GM23338 (cell line): ENCODE results near the gene ERC2. TPM values are rescaled to one million over a fixed set of nuclear protein-coding genes. Genes with fewer than 3 reads are reported as not detected.

Experiments
- ATAC-seq: fragments of 200-7000 bp; cut with Tn5 transposase; 3 replicates; pipeline ENCODE4 v1.9.1; 2020
- DNase-seq: peaks from one replicate; pipeline ENCODE4 v3.0.0-alpha.2; 2015; ENCODE audit warnings: low spot score
- H2AFZ ChIP-seq: fragments of 200-600 bp; sonication (generic); 2 replicates; pipeline ENCODE4 v1.8.0; 2016; ENCODE audit warnings: antibody characterized with exemption, mild to moderate bottlenecking, moderate library complexity
- H3F3A ChIP-seq: fragments of 200-600 bp; sonication (generic); replicated peaks from 2 replicates; pipeline ENCODE4 v1.8.0; 2017; ENCODE audit warnings: antibody characterized with exemption, mixed run types, low read depth
- H3K27ac ChIP-seq: fragments of 200-600 bp; sonication (generic); 2 replicates; pipeline ENCODE4 v1.6.1; 2016; ENCODE audit warnings: low read depth
- H3K27me3 ChIP-seq: fragments of 200-600 bp; sonication (generic); 2 replicates; pipeline ENCODE4 v1.8.0; 2016; ENCODE audit warnings: mild to moderate bottlenecking, mixed run types, moderate library complexity; ENCODE audit not compliant: insufficient read depth
- H3K36me3 ChIP-seq: fragments of 200-600 bp; sonication (generic); 2 replicates; pipeline ENCODE4 v1.8.0; 2016; ENCODE audit warnings: mild to moderate bottlenecking; ENCODE audit not compliant: insufficient read depth
- H3K4me1 ChIP-seq: fragments of 200-600 bp; sonication (generic); 2 replicates; pipeline ENCODE4 v1.8.0; 2016; ENCODE audit warnings: mild to moderate bottlenecking, moderate library complexity; ENCODE audit not compliant: insufficient read depth
- H3K4me2 ChIP-seq: fragments of 200-600 bp; sonication (generic); 2 replicates; pipeline ENCODE4 v1.7.1; 2017; ENCODE audit warnings: mixed run types
- H3K4me3 ChIP-seq: fragments of 200-600 bp; sonication (generic); 2 replicates; pipeline ENCODE4 v1.6.1; 2016; ENCODE audit warnings: mixed run types
- H3K79me2 ChIP-seq: fragments of 200-600 bp; sonication (generic); replicated peaks from 2 replicates; pipeline ENCODE4 v1.8.0; 2017; ENCODE audit warnings: mild to moderate bottlenecking; ENCODE audit not compliant: insufficient read depth
- H3K9me2 ChIP-seq: fragments of 200-600 bp; sonication (generic); 2 replicates; pipeline ENCODE4 v1.8.0; 2017; ENCODE audit not compliant: insufficient read depth
- H4K20me1 ChIP-seq: fragments of 200-600 bp; sonication (generic); replicated peaks from 2 replicates; pipeline ENCODE4 v1.8.0; 2017; ENCODE audit warnings: mild to moderate bottlenecking; ENCODE audit not compliant: insufficient read depth
- H3K27ac Mint-ChIP-seq: 2 replicates; pipeline ENCODE4 v1.8.0; 2020; ENCODE audit warnings: inconsistent platforms, mild to moderate bottlenecking, moderate library complexity, mixed read lengths
- H3K27me3 Mint-ChIP-seq: 3 replicates; pipeline ENCODE4 v1.8.0; 2022; ENCODE audit warnings: low read depth, mild to moderate bottlenecking, moderate library complexity, mixed read lengths, inconsistent platforms; ENCODE audit not compliant: insufficient read depth, poor library complexity
- H3K36me3 Mint-ChIP-seq: 3 replicates; pipeline ENCODE4 v1.8.0; 2021; ENCODE audit warnings: low read depth, mild to moderate bottlenecking, inconsistent platforms, moderate library complexity, mixed read lengths
- H3K4me1 Mint-ChIP-seq: 3 replicates; pipeline ENCODE4 v1.8.0; 2020; ENCODE audit warnings: mild to moderate bottlenecking, inconsistent platforms, mixed read lengths
- H3K4me3 Mint-ChIP-seq: 3 replicates; pipeline ENCODE4 v1.8.0; 2021; ENCODE audit warnings: moderate library complexity, mild to moderate bottlenecking, inconsistent platforms, mixed read lengths
- H3K9me3 Mint-ChIP-seq: 3 replicates; pipeline ENCODE4 v1.8.0; 2020; ENCODE audit warnings: moderate library complexity, mild to moderate bottlenecking, inconsistent platforms, mixed read lengths
- CREB1 ChIP-seq: fragments of 250-450 bp; sonication (Bioruptor Pico); IDR thresholded peaks from 2 replicates; pipeline ENCODE4 v1.5.0; 2020; ENCODE audit warnings: low read depth, mild to moderate bottlenecking, moderate library complexity
- CTCF ChIP-seq, 2 experiments: fragments of 200-600 bp in 1 of 2; sonication (generic) in 1 of 2; conservative IDR thresholded peaks; 2 replicates each; pipeline versions ENCODE4 v1.5.1 to v1.6.1; 2016 to 2017; ENCODE audit warnings: antibody characterized with exemption in 2 of 2, low read depth in 2 of 2, mild to moderate bottlenecking in 2 of 2, moderate library complexity in 1 of 2
- EZH2 ChIP-seq: fragments of 200-600 bp; sonication (generic); IDR thresholded peaks from one replicate; pipeline ENCODE4 v1.8.0; 2017; ENCODE audit warnings: antibody characterized with exemption, mild to moderate bottlenecking, low read depth; ENCODE audit not compliant: unreplicated experiment
- EZH2phosphoT487 ChIP-seq: fragments of 200-600 bp; sonication (generic); IDR thresholded peaks from one replicate; pipeline ENCODE4 v1.8.1; 2018; ENCODE audit warnings: antibody characterized with exemption; ENCODE audit not compliant: unreplicated experiment
- JUNB ChIP-seq: IDR thresholded peaks from one replicate; pipeline ENCODE4 v1.6.1; 2016; ENCODE audit warnings: antibody characterized with exemption; ENCODE audit not compliant: unreplicated experiment
- NANOG ChIP-seq: IDR thresholded peaks from 2 replicates; pipeline ENCODE4 v1.6.1; 2016; ENCODE audit warnings: antibody characterized with exemption, borderline replicate concordance
- POLR2AphosphoS5 ChIP-seq: IDR thresholded peaks from 2 replicates; pipeline ENCODE4 v1.6.1; 2016; ENCODE audit warnings: antibody characterized with exemption, low read depth
- REST ChIP-seq: IDR thresholded peaks from one replicate; pipeline ENCODE4 v1.6.1; 2018; ENCODE audit warnings: antibody characterized with exemption; ENCODE audit not compliant: unreplicated experiment
- STAT1 ChIP-seq: IDR thresholded peaks from one replicate; pipeline ENCODE4 v1.6.1; 2016; ENCODE audit warnings: antibody characterized with exemption; ENCODE audit not compliant: unreplicated experiment
- ZNF114 ChIP-seq: fragments of 250-450 bp; sonication (Bioruptor Pico); IDR thresholded peaks from 2 replicates; pipeline ENCODE4 v1.5.0; 2020; ENCODE audit warnings: mild to moderate bottlenecking, moderate library complexity
- ZNF331 ChIP-seq: fragments of 250-450 bp; sonication (Bioruptor Pico); IDR thresholded peaks from 2 replicates; pipeline ENCODE4 v1.5.0; 2020; ENCODE audit warnings: low read depth, mild to moderate bottlenecking, moderate library complexity
- polyA plus RNA-seq: library from polyadenylated mRNA; unstranded; fragments of >200 nt; fragmentation: Nextera tagmentation; extraction: Ambion mirVana; gene quantifications from 2 replicates; pipeline ENCODE4 v1.2.1, GENCODE V29; 2016
- total RNA-seq: library from RNA; depleted of rRNA; stranded (reverse); fragments of >200 nt; shearing (Covaris generic); gene quantifications from 2 replicates; pipeline ENCODE4 v1.2.3, GENCODE V29; 2014
- TF ChIP-seq, protein P1 (sequence below): IDR thresholded peaks from 2 replicates; pipeline ENCODE4 v1.6.1; 2016; ENCODE audit warnings: antibody characterized with exemption
- TF ChIP-seq, protein P2 (sequence below): fragments of 250-450 bp; sonication (Bioruptor Pico); IDR thresholded peaks from 2 replicates; pipeline ENCODE4 v1.5.0; 2020; ENCODE audit warnings: mild to moderate bottlenecking, moderate library complexity

Gene ERC2
- total and polyA plus RNA-seq, 2 experiments from 2014 or later: 11.8 to 13.7 TPM

DNA sequence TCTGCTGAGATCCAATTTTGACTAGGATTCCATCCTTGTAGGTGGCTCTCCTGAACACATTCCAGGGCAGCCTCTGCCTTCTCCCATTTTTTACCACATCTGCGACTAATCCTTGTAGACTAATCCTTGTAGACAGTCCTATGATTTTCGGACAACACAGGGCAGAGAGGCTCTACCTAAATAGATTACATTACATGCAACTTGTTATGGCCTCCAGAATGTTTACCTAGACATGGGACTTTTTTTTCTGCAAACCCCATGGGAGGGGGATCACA lies 741.8 kb downstream of the ERC2 start:
- H3K4me3 Mint-ChIP-seq: no peak overlapping the region

More for the DNA sequence above, 741.8 kb downstream of the ERC2 start:
- H3K9me2 ChIP-seq: no peaks in the 10 kb centered on the region
- no peaks in the 10 kb centered on the region for H3F3A ChIP-seq
- no peaks in the 10 kb centered on the region for H3K27me3 Mint-ChIP-seq
- H3K36me3 ChIP-seq: no peaks in the 10 kb centered on the region
- H3K36me3 Mint-ChIP-seq: no peaks in the 10 kb centered on the region
- peaks cover 39% of the 10 kb centered on the region for H3K4me1 Mint-ChIP-seq
- H2AFZ ChIP-seq: no peak overlapping the region
- peaks cover 16% of the 10 kb centered on the region; the same call in 1 of the 2 replicates for H3K4me1 ChIP-seq
- no peak overlapping the region for H3K27ac Mint-ChIP-seq
- H3K27ac ChIP-seq: no peak overlapping the region
- H3K9me3 Mint-ChIP-seq: no peaks in the 10 kb centered on the region
- ATAC-seq (no peak), DNase-seq (no peak)
- no peak overlapping the region for H3K4me3 ChIP-seq
- no peaks in the 10 kb centered on the region for H3K27me3 ChIP-seq
- H4K20me1 ChIP-seq: no peaks in the 10 kb centered on the region
- H3K4me2 ChIP-seq: no peak overlapping the region
- no peak for TF ChIP-seq REST
- TF ChIP-seq ZNF331 (CRISPR knock-in tag): no peak
- TF ChIP-seq, protein P1, sequence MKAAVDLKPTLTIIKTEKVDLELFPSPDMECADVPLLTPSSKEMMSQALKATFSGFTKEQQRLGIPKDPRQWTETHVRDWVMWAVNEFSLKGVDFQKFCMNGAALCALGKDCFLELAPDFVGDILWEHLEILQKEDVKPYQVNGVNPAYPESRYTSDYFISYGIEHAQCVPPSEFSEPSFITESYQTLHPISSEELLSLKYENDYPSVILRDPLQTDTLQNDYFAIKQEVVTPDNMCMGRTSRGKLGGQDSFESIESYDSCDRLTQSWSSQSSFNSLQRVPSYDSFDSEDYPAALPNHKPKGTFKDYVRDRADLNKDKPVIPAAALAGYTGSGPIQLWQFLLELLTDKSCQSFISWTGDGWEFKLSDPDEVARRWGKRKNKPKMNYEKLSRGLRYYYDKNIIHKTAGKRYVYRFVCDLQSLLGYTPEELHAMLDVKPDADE: no peak
- TF ChIP-seq EZH2phosphoT487: no peak
- no peak for TF ChIP-seq EZH2
- TF ChIP-seq, protein P2, sequence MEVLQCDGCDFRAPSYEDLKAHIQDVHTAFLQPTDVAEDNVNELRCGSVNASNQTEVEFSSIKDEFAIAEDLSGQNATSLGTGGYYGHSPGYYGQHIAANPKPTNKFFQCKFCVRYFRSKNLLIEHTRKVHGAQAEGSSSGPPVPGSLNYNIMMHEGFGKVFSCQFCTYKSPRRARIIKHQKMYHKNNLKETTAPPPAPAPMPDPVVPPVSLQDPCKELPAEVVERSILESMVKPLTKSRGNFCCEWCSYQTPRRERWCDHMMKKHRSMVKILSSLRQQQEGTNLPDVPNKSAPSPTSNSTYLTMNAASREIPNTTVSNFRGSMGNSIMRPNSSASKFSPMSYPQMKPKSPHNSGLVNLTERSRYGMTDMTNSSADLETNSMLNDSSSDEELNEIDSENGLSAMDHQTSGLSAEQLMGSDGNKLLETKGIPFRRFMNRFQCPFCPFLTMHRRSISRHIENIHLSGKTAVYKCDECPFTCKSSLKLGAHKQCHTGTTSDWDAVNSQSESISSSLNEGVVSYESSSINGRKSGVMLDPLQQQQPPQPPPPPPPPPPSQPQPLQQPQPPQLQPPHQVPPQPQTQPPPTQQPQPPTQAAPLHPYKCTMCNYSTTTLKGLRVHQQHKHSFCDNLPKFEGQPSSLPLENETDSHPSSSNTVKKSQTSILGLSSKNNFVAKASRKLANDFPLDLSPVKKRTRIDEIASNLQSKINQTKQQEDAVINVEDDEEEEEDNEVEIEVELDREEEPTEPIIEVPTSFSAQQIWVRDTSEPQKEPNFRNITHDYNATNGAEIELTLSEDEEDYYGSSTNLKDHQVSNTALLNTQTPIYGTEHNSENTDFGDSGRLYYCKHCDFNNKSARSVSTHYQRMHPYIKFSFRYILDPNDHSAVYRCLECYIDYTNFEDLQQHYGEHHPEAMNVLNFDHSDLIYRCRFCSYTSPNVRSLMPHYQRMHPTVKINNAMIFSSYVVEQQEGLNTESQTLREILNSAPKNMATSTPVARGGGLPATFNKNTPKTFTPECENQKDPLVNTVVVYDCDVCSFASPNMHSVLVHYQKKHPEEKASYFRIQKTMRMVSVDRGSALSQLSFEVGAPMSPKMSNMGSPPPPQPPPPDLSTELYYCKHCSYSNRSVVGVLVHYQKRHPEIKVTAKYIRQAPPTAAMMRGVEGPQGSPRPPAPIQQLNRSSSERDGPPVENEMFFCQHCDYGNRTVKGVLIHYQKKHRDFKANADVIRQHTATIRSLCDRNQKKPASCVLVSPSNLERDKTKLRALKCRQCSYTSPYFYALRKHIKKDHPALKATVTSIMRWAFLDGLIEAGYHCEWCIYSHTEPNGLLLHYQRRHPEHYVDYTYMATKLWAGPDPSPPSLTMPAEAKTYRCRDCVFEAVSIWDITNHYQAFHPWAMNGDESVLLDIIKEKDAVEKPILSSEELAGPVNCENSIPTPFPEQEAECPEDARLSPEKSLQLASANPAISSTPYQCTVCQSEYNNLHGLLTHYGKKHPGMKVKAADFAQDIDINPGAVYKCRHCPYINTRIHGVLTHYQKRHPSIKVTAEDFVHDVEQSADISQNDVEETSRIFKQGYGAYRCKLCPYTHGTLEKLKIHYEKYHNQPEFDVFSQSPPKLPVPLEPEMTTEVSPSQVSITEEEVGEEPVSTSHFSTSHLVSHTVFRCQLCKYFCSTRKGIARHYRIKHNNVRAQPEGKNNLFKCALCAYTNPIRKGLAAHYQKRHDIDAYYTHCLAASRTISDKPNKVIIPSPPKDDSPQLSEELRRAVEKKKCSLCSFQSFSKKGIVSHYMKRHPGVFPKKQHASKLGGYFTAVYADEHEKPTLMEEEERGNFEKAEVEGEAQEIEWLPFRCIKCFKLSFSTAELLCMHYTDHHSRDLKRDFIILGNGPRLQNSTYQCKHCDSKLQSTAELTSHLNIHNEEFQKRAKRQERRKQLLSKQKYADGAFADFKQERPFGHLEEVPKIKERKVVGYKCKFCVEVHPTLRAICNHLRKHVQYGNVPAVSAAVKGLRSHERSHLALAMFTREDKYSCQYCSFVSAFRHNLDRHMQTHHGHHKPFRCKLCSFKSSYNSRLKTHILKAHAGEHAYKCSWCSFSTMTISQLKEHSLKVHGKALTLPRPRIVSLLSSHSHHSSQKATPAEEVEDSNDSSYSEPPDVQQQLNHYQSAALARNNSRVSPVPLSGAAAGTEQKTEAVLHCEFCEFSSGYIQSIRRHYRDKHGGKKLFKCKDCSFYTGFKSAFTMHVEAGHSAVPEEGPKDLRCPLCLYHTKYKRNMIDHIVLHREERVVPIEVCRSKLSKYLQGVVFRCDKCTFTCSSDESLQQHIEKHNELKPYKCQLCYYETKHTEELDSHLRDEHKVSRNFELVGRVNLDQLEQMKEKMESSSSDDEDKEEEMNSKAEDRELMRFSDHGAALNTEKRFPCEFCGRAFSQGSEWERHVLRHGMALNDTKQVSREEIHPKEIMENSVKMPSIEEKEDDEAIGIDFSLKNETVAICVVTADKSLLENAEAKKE (CRISPR knock-in tag): no peak
- no peak for TF ChIP-seq JUNB
- no peak for TF ChIP-seq CTCF (conservative IDR thresholded peaks at IDR 0.05; ENCODE audit: low read depth in 2 of 2)
- TF ChIP-seq NANOG: no peak
- TF ChIP-seq STAT1: no peak
- TF ChIP-seq CREB1 (CRISPR knock-in tag): no peak
- no peak for TF ChIP-seq POLR2AphosphoS5
- TF ChIP-seq ZNF114 (CRISPR knock-in tag): no peak
- H3K79me2 ChIP-seq: no peaks in the 10 kb centered on the region
